ENCODE results near the gene NUP98.

Gene NUP98

DNA sequence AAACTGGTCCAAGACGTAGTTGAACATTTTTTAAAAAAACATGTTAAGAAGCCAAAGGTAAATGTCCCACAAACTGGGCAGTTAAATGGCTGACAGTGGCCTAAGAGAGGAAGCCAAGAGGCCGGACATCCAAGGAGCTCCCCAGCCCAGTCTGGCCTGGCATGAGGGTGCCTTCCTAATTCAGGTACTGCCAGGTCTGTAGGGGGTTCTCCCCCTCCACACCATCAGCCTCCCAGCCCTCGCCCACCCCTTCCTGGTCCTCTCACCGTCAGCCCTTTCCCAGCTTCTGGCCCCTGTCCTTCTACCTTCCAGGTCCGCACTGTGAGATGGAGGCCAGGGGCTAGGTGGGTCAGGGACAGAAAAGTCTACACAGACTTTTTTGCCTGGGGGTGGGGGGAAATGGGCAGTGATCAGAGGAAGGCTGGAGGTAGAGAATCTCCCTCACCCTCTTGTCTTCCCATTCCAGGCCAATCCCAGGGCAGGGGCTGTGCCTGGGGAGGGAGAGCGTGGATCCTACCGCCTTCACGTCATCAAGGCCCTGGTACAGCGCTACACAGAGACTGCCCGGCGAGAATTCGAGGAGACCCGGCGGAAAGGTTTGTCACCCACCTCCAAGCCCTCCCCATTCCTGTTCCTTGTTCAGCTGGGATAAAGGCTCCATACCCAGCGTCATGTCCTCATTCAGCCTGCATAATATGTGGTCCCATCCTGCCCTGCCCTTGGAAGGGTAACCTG lies 161.5 kb downstream of the NUP98 start:
- no peak for DNase-seq

DNA sequence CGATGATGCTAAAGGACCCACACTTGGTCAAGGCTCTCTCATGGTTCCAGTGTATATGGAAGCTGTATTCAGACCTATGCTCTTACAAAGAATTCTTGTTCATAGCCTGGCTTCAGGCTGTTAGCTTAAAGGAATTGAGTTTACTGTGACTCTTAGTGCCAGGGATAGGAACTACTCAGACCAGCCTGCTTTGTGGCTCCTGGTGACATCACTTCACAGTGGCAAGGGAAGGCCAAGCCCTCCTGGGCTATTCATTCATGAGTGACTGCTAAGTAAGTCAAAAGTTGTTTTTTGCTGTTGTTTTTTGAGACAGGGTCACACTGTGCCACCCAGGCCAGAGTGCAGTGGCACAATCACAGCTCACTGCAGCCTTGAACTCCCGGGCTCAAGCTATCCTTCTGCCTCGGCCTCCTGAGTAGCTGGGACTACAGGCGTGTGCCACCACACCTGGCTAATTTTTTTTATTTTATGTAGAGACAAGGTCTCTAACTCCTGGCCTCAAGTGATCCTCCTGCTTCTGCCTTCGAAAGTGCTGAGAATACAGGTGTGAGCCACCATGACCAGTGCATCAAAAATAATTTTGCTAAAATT lies 165.2 kb downstream of the NUP98 start:
- no peak for DNase-seq

DNA sequence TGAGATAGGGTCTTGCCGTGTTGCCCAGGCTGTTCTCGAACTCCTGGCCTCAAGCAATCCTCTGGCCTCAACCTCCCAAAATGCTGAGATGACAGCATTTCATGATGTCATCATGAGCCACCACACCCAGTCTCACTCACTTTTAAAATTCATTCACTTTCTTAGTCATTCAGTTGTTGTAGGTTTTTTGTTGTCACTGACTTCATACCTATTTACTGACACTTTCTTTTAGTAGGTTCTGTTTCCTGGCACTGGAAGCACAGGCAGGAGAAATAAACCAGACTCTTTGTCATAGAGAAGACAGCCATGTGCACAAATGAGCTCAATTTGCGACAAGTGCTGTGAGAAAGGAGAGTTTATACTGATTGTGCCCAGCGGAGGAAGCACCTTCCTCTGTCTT lies 166.0 kb downstream of the NUP98 start:
- DNase-seq: no peak

DNA sequence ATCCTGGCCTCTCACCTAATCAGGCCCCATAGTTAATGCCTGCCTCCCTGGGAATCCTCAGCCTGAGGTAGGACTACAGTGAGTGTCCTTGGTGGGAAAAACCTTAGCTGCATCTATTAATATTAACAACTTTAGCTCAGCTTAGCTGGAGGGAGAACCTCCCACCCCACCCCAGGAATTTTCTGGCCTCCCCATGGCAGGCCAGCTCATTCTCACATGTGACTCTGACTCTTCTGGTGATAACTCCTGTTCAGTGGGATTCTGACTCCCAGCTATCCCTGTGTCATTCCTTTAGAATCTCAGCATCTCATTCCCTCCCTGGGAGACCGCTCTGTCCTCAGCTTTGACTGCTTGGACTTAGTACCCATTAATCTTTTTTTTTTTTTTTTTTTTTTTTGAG lies 170.1 kb downstream of the NUP98 start:
- DNase-seq: no peak

DNA sequence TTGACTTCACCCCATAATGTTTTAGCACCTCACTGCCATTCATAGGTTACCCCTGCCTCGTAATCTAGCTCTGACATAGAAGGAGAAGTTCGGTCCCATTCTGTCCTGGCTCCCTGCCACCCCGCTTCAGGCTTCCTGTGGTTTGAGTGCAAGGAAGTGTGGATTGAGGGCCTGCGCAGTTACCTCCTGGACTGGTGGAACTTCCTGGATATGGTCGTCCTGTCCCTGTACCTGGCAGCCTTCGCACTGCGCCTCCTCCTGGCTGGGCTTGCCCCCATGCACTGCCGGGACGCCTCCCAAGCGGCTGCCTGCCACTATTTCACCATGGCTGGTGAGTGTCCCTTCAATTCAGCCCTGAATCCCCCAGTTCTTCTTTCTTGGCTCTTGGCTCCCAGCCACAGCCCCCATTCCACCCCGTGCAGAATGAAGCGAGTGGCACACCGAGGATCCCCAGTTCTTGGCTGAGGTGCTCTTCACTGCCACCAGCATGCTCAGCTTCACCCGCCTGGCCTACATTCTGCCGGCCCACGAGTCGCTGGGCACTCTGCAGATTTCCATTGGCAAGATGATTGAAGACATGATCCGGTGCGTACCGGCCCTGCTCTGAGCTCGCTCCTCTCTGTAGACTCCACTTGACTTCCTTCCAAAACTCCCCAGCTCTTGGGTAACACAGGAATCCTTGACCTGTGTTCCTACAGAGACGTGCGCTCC lies 170.9 kb downstream of the NUP98 start:
- DNase-seq: no peak
